ENCODE data around the gene ATP12A.

Gene ATP12A

GRCh38 chr13:24675806-24676570 is 4.2 kb upstream of the ATP12A start:
- no peak overlapping the region for H3K4me3 ChIP-seq (ENCODE audit: low read depth, low read length)
- DNase-seq (ENCODE audit: low read depth, low spot score), result no peak
- no peak for TF ChIP-seq CTCF (IDR thresholded peaks at IDR 0.05; ENCODE audit: low read depth, low read length)
- in situ Hi-C loops (cut with HindIII; ENCODE audit: low sequenced_read_pairs), result no loop called here

DNA sequence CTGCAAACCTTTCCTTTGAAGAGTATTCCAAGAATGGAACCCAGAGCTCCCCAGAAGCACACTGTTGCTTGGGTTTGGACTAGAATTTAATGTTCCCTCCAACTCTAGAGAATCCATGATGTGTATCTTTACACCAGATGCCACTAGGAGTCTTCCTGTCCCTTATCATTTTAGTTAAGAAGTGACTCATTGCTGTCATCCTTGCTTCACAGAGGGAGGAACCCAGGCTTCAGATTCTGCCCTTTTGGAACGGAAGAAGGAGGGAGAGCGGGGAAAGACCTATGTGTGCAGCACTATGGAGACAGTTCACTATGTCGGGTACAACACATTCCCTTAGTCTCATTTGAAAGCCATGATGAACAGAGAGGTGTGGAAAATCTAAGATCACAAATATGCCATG is 2.1 kb upstream of the ATP12A start:
- DNase-seq (ENCODE audit: low read depth, low spot score), result no peak
- H3K4me3 ChIP-seq (ENCODE audit: low read depth, low read length), result no peak overlapping the region
- in situ Hi-C loops (cut with HindIII; ENCODE audit: low sequenced_read_pairs), result no loop called here
- no peak for TF ChIP-seq CTCF (IDR thresholded peaks at IDR 0.05; ENCODE audit: low read depth, low read length)

DNA sequence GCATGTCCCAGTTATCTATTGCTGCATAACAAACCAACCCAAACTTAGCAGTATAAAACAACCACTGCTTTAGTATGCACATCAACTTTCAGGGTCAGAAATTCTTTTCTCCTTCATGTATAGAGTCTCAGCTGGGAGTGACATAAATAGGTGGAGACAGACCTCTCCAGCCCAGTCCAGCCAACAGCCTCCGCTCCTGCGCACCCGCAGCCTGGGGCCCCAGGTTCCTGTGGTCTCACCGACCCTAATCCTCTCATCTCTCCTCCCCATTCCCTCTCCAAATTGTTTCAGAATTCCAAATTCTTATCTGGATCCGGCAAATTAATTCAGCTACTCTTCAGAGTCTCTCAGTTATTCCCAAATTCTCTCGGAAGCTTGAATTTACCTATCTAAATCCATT is 522 bp upstream of the ATP12A start:
- no peak overlapping the region for H3K4me3 ChIP-seq (ENCODE audit: low read depth, low read length)
- no peak for TF ChIP-seq CTCF (IDR thresholded peaks at IDR 0.05; ENCODE audit: low read depth, low read length)
- in situ Hi-C loops (cut with HindIII; ENCODE audit: low sequenced_read_pairs), result no loop called here
- DNase-seq (ENCODE audit: low read depth, low spot score), result no peak

- DNase-seq (ENCODE audit: low read depth, low spot score), result no peak
- in situ Hi-C loops (cut with HindIII; ENCODE audit: low sequenced_read_pairs), result no loop called here
- H3K4me3 ChIP-seq (ENCODE audit: low read depth, low read length), result no peak overlapping the region
- TF ChIP-seq CTCF (IDR thresholded peaks at IDR 0.05; ENCODE audit: low read depth, low read length), result no peak
Measured at GRCh38 chr13:24680921-24681604, 855 bp downstream of the ATP12A start.

DNA sequence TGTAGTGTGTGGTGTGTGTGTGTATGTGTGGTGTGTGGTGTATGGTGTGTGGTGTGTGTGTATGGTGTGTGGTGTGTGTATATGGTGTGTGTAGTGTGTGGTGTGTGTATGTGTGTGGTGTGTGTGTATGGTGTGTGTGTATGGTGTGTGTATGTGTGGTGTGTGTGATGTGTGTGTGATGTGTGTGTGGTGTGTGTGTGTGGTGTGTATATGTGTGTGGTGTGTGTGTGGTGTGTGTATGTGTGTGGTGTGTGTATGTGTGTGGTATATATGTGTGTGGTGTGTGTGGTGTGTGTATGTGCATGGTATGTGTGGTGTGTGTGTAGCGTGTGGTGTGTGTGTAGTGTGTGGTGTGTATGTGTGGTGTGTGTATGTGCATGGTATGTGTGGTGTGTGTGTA is 1.7 kb downstream of the ATP12A start:
- H3K4me3 ChIP-seq (ENCODE audit: low read depth, low read length), result no peak overlapping the region
- DNase-seq (ENCODE audit: low read depth, low spot score), result no peak
- in situ Hi-C loops (cut with HindIII; ENCODE audit: low sequenced_read_pairs), result no loop called here
- TF ChIP-seq CTCF (IDR thresholded peaks at IDR 0.05; ENCODE audit: low read depth, low read length), result no peak

DNA sequence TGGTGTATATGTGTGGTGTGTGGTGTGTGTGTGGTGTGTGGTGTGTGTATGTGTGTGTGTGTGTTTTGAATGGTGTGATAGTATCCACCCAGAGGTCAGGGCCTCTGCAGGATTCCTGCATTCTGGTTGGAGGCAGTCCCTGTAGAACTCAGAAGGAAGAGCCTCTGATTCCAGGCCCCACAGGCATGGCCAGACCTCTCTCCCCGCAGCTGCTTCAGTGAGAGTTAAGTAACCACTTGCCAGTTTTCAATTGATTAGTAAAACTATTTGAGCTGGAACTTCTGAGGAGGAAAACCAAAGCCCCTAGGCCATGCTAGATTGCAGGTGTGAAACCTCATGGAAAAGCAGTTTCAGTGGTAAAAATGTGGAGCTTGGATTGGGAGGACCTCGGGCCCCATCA is 2.1 kb downstream of the ATP12A start:
- DNase-seq (ENCODE audit: low read depth, low spot score), result no peak
- in situ Hi-C loops (cut with HindIII; ENCODE audit: low sequenced_read_pairs), result no loop called here
- no peak for TF ChIP-seq CTCF (IDR thresholded peaks at IDR 0.05; ENCODE audit: low read depth, low read length)
- H3K4me3 ChIP-seq (ENCODE audit: low read depth, low read length), result no peak overlapping the region

Data from astrocyte of the spinal cord (primary cell).